ENCODE measurements around the gene STPG3. TPM values are rescaled to one million over a fixed set of nuclear protein-coding genes. Genes with fewer than 3 reads are reported as not detected.
"Not testable (repeated sequence)": the region's sequence is repeated elsewhere in the genome, so short reads cannot be mapped to it uniquely, and the experiment has no call there.

Gene STPG3
- total and polyA plus RNA-seq, 9 donors: 0.15 to 0.79 (median 0.33) TPM; not detected in 2

DNA sequence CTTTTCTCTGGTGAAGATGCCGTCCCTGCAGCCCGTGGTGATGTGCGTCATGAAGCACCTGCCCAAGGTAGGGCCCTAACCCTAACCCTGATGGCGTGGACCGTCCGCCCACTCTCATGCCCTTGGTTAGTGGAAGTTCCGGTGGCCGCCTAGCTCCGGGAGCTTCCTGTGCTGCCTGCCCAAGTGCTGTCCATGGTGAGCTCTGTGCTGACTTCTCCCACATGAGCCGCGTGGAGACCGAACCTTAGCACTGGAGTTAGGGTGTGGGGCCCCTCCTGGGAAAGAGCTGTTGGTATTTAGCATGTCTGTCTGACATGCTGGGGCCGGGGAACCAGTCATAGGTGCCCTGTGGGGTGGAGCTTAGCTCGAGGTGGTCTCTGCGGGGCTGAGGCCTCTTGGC, 5.3 kb downstream of the STPG3 start:
- 85% methylated on average over 15 of the region's 15 CpGs for WGBS (ENCODE audit: insufficient coverage)
- Histone ChIP-seq H3K27ac (ENCODE audit: low read length) (no peak overlapping the region), H3K4me1 (ENCODE audit: control insufficient read depth, insufficient read depth, low read length) (peaks cover 23% of the 10 kb centered on the region), H3K4me3 (ENCODE audit: low read length) (peak overlapping the region; percentile 95), H3K9me3 (replicated peaks; ENCODE audit: control insufficient read depth, low read depth, low read length) (no peaks in the 10 kb centered on the region), H3K27me3 (ENCODE audit: control insufficient read depth, insufficient read depth, low read length) (no peaks in the 10 kb centered on the region), H3K36me3 (ENCODE audit: control insufficient read depth, insufficient read depth, low read length) (peaks cover 19% of the 10 kb centered on the region)
- DNase-seq: no peak

DNA sequence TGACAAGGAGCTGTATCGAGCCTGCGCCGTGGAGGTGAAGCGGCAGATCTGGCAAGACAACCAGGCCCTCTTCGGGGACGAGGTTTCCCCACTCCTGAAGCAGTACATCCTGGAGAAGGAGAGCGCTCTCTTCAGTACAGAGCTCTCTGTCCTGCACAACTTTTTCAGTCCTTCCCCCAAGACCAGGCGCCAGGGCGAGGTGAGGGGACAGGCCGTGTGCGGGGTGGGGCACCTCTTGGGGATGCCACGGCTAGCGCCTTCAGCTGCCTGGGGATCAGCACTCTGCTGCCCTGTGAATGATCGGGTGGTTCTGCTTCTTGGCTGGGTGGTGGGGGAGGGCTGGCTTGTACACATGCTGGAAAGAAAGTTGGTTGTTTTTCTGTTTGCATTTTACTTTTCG, 5.8 kb downstream of the STPG3 start:
- Histone ChIP-seq H3K4me3 (ENCODE audit: low read length) (no peak overlapping the region), H3K27ac (ENCODE audit: low read length) (no peak overlapping the region), H3K4me1 (ENCODE audit: control insufficient read depth, insufficient read depth, low read length) (peaks cover 23% of the 10 kb centered on the region), H3K9me3 (replicated peaks; ENCODE audit: control insufficient read depth, low read depth, low read length) (no peaks in the 10 kb centered on the region), H3K36me3 (ENCODE audit: control insufficient read depth, insufficient read depth, low read length) (peaks cover 19% of the 10 kb centered on the region), H3K27me3 (ENCODE audit: control insufficient read depth, insufficient read depth, low read length) (no peaks in the 10 kb centered on the region)
- WGBS (ENCODE audit: insufficient coverage): 95% methylated on average over 12 of the region's 15 CpGs
- no peak for DNase-seq

- H3K36me3 ChIP-seq (ENCODE audit: control insufficient read depth, insufficient read depth, low read length): peaks cover 49% of the 10 kb centered on the region
- H3K9me3 ChIP-seq (replicated peaks; ENCODE audit: control insufficient read depth, low read depth, low read length); H3K4me3 ChIP-seq (ENCODE audit: low read length); H3K4me1 ChIP-seq (ENCODE audit: control insufficient read depth, insufficient read depth, low read length); H3K27ac ChIP-seq (ENCODE audit: low read length); H3K27me3 ChIP-seq (ENCODE audit: control insufficient read depth, insufficient read depth, low read length): not testable (repeated sequence)
- 75% methylated on average over 2 of the region's 15 CpGs for WGBS (ENCODE audit: insufficient coverage)
- peak; percentile 30 for DNase-seq
Measured at GRCh38 chr9:137262173-137262908, 11.3 kb downstream of the STPG3 start.

GRCh38 chr9:137262909-137263285, 11.8 kb downstream of the STPG3 start:
- WGBS (ENCODE audit: insufficient coverage): 93% methylated on average over 21 of the region's 24 CpGs
- no peak overlapping the region for H3K4me3 ChIP-seq (ENCODE audit: low read length)
- no peaks in the 10 kb centered on the region for H3K9me3 ChIP-seq (replicated peaks; ENCODE audit: control insufficient read depth, low read depth, low read length)
- no peak overlapping the region for H3K27ac ChIP-seq (ENCODE audit: low read length)
- H3K4me1 ChIP-seq (ENCODE audit: control insufficient read depth, insufficient read depth, low read length): no peaks in the 10 kb centered on the region
- H3K36me3 ChIP-seq (ENCODE audit: control insufficient read depth, insufficient read depth, low read length): peaks cover 50% of the 10 kb centered on the region
- H3K27me3 ChIP-seq (ENCODE audit: control insufficient read depth, insufficient read depth, low read length): no peaks in the 10 kb centered on the region
- peak; percentile 1 for DNase-seq

- Histone ChIP-seq H3K4me1 (ENCODE audit: control insufficient read depth, insufficient read depth, low read length) (peaks cover under 1% of the 10 kb centered on the region), H3K27me3 (ENCODE audit: control insufficient read depth, insufficient read depth, low read length) (no peaks in the 10 kb centered on the region), H3K27ac (ENCODE audit: low read length) (no peak overlapping the region), H3K36me3 (ENCODE audit: control insufficient read depth, insufficient read depth, low read length) (peaks cover 54% of the 10 kb centered on the region), H3K9me3 (replicated peaks; ENCODE audit: control insufficient read depth, low read depth, low read length) (no peaks in the 10 kb centered on the region), H3K4me3 (ENCODE audit: low read length) (no peak overlapping the region)
- peak; percentile 7 for DNase-seq
- 81% methylated on average over 10 of the region's 10 CpGs for WGBS (ENCODE audit: insufficient coverage)
Measured at GRCh38 chr9:137263506-137263905, 12.4 kb downstream of the STPG3 start.

DNA sequence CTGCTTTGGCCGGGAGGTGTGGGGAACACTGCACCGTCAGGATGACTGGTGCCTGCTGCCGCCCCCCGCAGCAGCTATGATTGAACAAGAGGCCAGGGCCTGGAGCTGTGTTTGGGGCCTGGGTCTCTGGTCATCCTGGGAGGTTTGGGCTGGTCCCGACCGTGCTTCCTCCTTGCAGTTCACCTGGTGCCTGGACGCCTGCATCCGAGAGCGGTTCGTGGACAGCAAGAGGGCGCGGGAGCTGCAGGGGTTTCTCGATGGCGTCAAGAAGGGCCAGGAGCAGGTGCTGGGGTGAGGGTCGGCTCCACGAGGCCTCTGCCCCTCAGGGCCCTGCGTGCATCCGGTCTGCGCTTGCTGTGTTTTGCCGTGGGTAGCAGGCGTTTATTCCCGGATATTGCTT, 13.0 kb downstream of the STPG3 start:
- Histone ChIP-seq H3K36me3 (ENCODE audit: control insufficient read depth, insufficient read depth, low read length) (peaks cover 57% of the 10 kb centered on the region), H3K27me3 (ENCODE audit: control insufficient read depth, insufficient read depth, low read length) (no peaks in the 10 kb centered on the region), H3K27ac (ENCODE audit: low read length) (no peak overlapping the region), H3K4me3 (ENCODE audit: low read length) (no peak overlapping the region), H3K4me1 (ENCODE audit: control insufficient read depth, insufficient read depth, low read length) (peaks cover 6% of the 10 kb centered on the region), H3K9me3 (replicated peaks; ENCODE audit: control insufficient read depth, low read depth, low read length) (no peaks in the 10 kb centered on the region)
- DNase-seq: no peak
- 93% methylated on average over 22 of the region's 22 CpGs for WGBS (ENCODE audit: insufficient coverage)

GRCh38 chr9:137265496-137266161, 14.5 kb downstream of the STPG3 start:
- 96% methylated on average over 25 of the region's 29 CpGs for WGBS (ENCODE audit: insufficient coverage)
- Histone ChIP-seq H3K4me3 (ENCODE audit: low read length) (no peak overlapping the region), H3K27me3 (ENCODE audit: control insufficient read depth, insufficient read depth, low read length) (no peaks in the 10 kb centered on the region), H3K4me1 (ENCODE audit: control insufficient read depth, insufficient read depth, low read length) (peaks cover 8% of the 10 kb centered on the region), H3K36me3 (ENCODE audit: control insufficient read depth, insufficient read depth, low read length) (peaks cover 63% of the 10 kb centered on the region), H3K27ac (ENCODE audit: low read length) (no peak overlapping the region), H3K9me3 (replicated peaks; ENCODE audit: control insufficient read depth, low read depth, low read length) (no peaks in the 10 kb centered on the region)
- no peak for DNase-seq

DNA sequence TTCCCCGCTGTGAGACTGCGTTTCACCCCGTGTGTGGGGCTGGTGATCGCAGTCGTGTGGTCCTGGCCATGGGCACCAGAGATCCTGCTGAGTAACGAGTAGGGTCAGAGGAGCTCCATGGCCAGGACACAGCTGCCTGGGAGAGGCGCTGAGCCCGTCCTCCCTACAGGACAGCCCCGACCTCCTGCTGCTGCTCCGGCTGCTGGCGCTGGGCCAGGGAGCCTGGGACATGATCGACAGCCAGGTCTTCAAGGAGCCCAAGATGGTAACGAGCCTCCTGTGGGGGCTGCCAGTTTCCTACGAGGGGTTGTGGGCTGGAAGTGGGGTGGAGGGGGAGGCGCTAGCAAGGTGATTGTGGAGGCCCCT, 15.1 kb downstream of the STPG3 start:
- Histone ChIP-seq H3K4me1 (ENCODE audit: control insufficient read depth, insufficient read depth, low read length) (peaks cover 8% of the 10 kb centered on the region), H3K36me3 (ENCODE audit: control insufficient read depth, insufficient read depth, low read length) (peaks cover 69% of the 10 kb centered on the region), H3K4me3 (ENCODE audit: low read length) (no peak overlapping the region), H3K27ac (ENCODE audit: low read length) (no peak overlapping the region), H3K27me3 (ENCODE audit: control insufficient read depth, insufficient read depth, low read length) (no peaks in the 10 kb centered on the region), H3K9me3 (replicated peaks; ENCODE audit: control insufficient read depth, low read depth, low read length) (no peaks in the 10 kb centered on the region)
- no peak for DNase-seq
- 76% methylated on average over 14 of the region's 15 CpGs for WGBS (ENCODE audit: insufficient coverage)

- Histone ChIP-seq H3K4me1 (ENCODE audit: control insufficient read depth, insufficient read depth, low read length) (peaks cover 8% of the 10 kb centered on the region), H3K36me3 (ENCODE audit: control insufficient read depth, insufficient read depth, low read length) (peaks cover 72% of the 10 kb centered on the region), H3K27ac (ENCODE audit: low read length) (no peak overlapping the region), H3K4me3 (ENCODE audit: low read length) (no peak overlapping the region), H3K27me3 (ENCODE audit: control insufficient read depth, insufficient read depth, low read length) (no peaks in the 10 kb centered on the region), H3K9me3 (replicated peaks; ENCODE audit: control insufficient read depth, low read depth, low read length) (no peaks in the 10 kb centered on the region)
- DNase-seq: no peak
- 93% methylated on average over 26 of the region's 34 CpGs for WGBS (ENCODE audit: insufficient coverage)
Measured at GRCh38 chr9:137266585-137267453, 15.7 kb downstream of the STPG3 start.

DNA sequence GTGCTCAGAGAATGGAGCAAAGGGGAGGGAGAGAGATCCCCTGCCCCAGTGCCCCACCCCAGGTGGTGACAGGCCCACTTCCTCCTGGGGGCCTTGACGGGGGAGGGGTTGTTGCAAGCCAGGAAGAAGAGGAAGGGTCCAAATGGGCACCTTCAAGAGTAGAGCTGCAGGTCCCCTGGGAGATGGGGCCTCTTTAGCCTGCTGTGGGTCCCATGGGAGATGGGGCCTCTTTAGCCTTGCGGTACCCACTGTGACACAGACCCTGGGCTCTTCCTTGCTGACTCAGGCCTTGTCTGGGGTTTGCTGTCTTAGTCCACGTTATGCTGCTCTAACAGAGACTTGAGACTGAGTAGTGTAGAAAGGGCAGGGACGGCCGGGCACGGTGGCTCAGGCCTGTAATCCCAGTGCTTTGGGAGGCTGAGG, 16.9 kb downstream of the STPG3 start:
- DNase-seq: no peak
- Histone ChIP-seq H3K4me1 (ENCODE audit: control insufficient read depth, insufficient read depth, low read length) (peaks cover 8% of the 10 kb centered on the region), H3K36me3 (ENCODE audit: control insufficient read depth, insufficient read depth, low read length) (peaks cover 81% of the 10 kb centered on the region), H3K9me3 (replicated peaks; ENCODE audit: control insufficient read depth, low read depth, low read length) (no peaks in the 10 kb centered on the region), H3K27ac (ENCODE audit: low read length) (no peak overlapping the region), H3K4me3 (ENCODE audit: low read length) (no peak overlapping the region), H3K27me3 (ENCODE audit: control insufficient read depth, insufficient read depth, low read length) (no peaks in the 10 kb centered on the region)
- 94% methylated on average over 5 of the region's 6 CpGs for WGBS (ENCODE audit: insufficient coverage)

All from muscle of leg (tissue), 11 donors.